ENCODE measurements around the gene RALGAPB.

RALGAPB gene

GRCh38 chr20:38547288-38548085 lies 74.8 kb downstream of the RALGAPB start:
- ATAC-seq (replicated peaks; ENCODE audit: extremely low read depth, poor library complexity, severe bottlenecking) (no peak), DNase-seq (ENCODE audit: low spot score in 2 of 2) (no peak)
- Mint-ChIP-seq H3K27ac (ENCODE audit: low read depth) (no peak overlapping the region), H3K36me3 (ENCODE audit: insufficient read depth) (peaks cover 51% of the 10 kb centered on the region), H3K4me1 (peaks cover 5% of the 10 kb centered on the region), H3K4me3 (no peak overlapping the region), H3K27me3 (no peaks in the 10 kb centered on the region), H3K9me3 (no peaks in the 10 kb centered on the region)

GRCh38 chr20:38548356-38549083 lies 75.9 kb downstream of the RALGAPB start:
- peaks cover 2% of the 10 kb centered on the region for H3K4me1 Mint-ChIP-seq
- ATAC-seq (replicated peaks; ENCODE audit: extremely low read depth, poor library complexity, severe bottlenecking) (no peak), DNase-seq (ENCODE audit: low spot score in 2 of 2) (no peak)
- H3K36me3 Mint-ChIP-seq (ENCODE audit: insufficient read depth): peaks cover 46% of the 10 kb centered on the region
- H3K4me3 Mint-ChIP-seq: no peak overlapping the region
- no peaks in the 10 kb centered on the region for H3K27me3 Mint-ChIP-seq
- H3K9me3 Mint-ChIP-seq: no peaks in the 10 kb centered on the region
- no peak overlapping the region for H3K27ac Mint-ChIP-seq (ENCODE audit: low read depth)

GRCh38 chr20:38550274-38550673 lies 77.6 kb downstream of the RALGAPB start:
- no peaks in the 10 kb centered on the region for H3K27me3 Mint-ChIP-seq
- H3K4me1 Mint-ChIP-seq: no peaks in the 10 kb centered on the region
- H3K36me3 Mint-ChIP-seq (ENCODE audit: insufficient read depth): peaks cover 41% of the 10 kb centered on the region
- no peak overlapping the region for H3K27ac Mint-ChIP-seq (ENCODE audit: low read depth)
- ATAC-seq (replicated peaks; ENCODE audit: extremely low read depth, poor library complexity, severe bottlenecking): no peak
- no peak overlapping the region for H3K4me3 Mint-ChIP-seq
- no peak for DNase-seq (ENCODE audit: low spot score in 2 of 2)
- H3K9me3 Mint-ChIP-seq: no peaks in the 10 kb centered on the region

GRCh38 chr20:38551056-38551626 lies 78.5 kb downstream of the RALGAPB start:
- H3K4me3 Mint-ChIP-seq: no peak overlapping the region
- H3K27ac Mint-ChIP-seq (ENCODE audit: low read depth): no peak overlapping the region
- no peaks in the 10 kb centered on the region for H3K4me1 Mint-ChIP-seq
- ATAC-seq (replicated peaks; ENCODE audit: extremely low read depth, poor library complexity, severe bottlenecking) (no peak), DNase-seq (ENCODE audit: low spot score in 2 of 2) (no peak)
- peaks cover 38% of the 10 kb centered on the region for H3K36me3 Mint-ChIP-seq (ENCODE audit: insufficient read depth)
- no peaks in the 10 kb centered on the region for H3K27me3 Mint-ChIP-seq
- H3K9me3 Mint-ChIP-seq: no peaks in the 10 kb centered on the region

- Mint-ChIP-seq H3K36me3 (ENCODE audit: insufficient read depth) (peaks cover 32% of the 10 kb centered on the region), H3K4me3 (no peak overlapping the region), H3K4me1 (no peaks in the 10 kb centered on the region), H3K27ac (ENCODE audit: low read depth) (no peak overlapping the region), H3K27me3 (no peaks in the 10 kb centered on the region), H3K9me3 (no peaks in the 10 kb centered on the region)
- no peak for ATAC-seq (replicated peaks; ENCODE audit: extremely low read depth, poor library complexity, severe bottlenecking)
- DNase-seq (ENCODE audit: low spot score in 2 of 2): no peak
Measured at GRCh38 chr20:38554986-38555385, 82.3 kb downstream of the RALGAPB start.

- Mint-ChIP-seq H3K36me3 (ENCODE audit: insufficient read depth) (peaks cover 35% of the 10 kb centered on the region), H3K27ac (ENCODE audit: low read depth) (no peak overlapping the region), H3K4me1 (no peaks in the 10 kb centered on the region), H3K4me3 (no peak overlapping the region), H3K9me3 (no peaks in the 10 kb centered on the region), H3K27me3 (no peaks in the 10 kb centered on the region)
- DNase-seq (ENCODE audit: low spot score in 2 of 2) (no peak), ATAC-seq (replicated peaks; ENCODE audit: extremely low read depth, poor library complexity, severe bottlenecking) (no peak)
Measured at GRCh38 chr20:38555395-38555794, 82.8 kb downstream of the RALGAPB start.

GRCh38 chr20:38557174-38557573 lies 84.5 kb downstream of the RALGAPB start:
- Mint-ChIP-seq H3K4me3 (no peak overlapping the region), H3K9me3 (no peaks in the 10 kb centered on the region), H3K27ac (ENCODE audit: low read depth) (no peak overlapping the region), H3K4me1 (no peaks in the 10 kb centered on the region), H3K27me3 (no peaks in the 10 kb centered on the region), H3K36me3 (ENCODE audit: insufficient read depth) (peaks cover 35% of the 10 kb centered on the region)
- DNase-seq (ENCODE audit: low spot score in 2 of 2) (no peak), ATAC-seq (replicated peaks; ENCODE audit: extremely low read depth, poor library complexity, severe bottlenecking) (no peak)

- Mint-ChIP-seq H3K4me3 (no peak overlapping the region), H3K36me3 (ENCODE audit: insufficient read depth) (peaks cover 40% of the 10 kb centered on the region), H3K27ac (ENCODE audit: low read depth) (no peak overlapping the region), H3K4me1 (no peaks in the 10 kb centered on the region), H3K9me3 (no peaks in the 10 kb centered on the region), H3K27me3 (no peaks in the 10 kb centered on the region)
- ATAC-seq (replicated peaks; ENCODE audit: extremely low read depth, poor library complexity, severe bottlenecking) (no peak), DNase-seq (ENCODE audit: low spot score in 2 of 2) (no peak)
Measured at GRCh38 chr20:38558596-38559360, 86.1 kb downstream of the RALGAPB start.

- no peak for ATAC-seq (replicated peaks; ENCODE audit: extremely low read depth, poor library complexity, severe bottlenecking)
- H3K9me3 Mint-ChIP-seq: no peaks in the 10 kb centered on the region
- no peak overlapping the region for H3K27ac Mint-ChIP-seq (ENCODE audit: low read depth)
Measured at GRCh38 chr20:38559764-38560163, 87.1 kb downstream of the RALGAPB start.

GRCh38 chr20:38563802-38564431 lies 91.3 kb downstream of the RALGAPB start:
- no peaks in the 10 kb centered on the region for H3K9me3 Mint-ChIP-seq
- no peak for ATAC-seq (replicated peaks; ENCODE audit: extremely low read depth, poor library complexity, severe bottlenecking)
- DNase-seq (ENCODE audit: low spot score in 2 of 2): no peak
- H3K27ac Mint-ChIP-seq (ENCODE audit: low read depth): no peak overlapping the region
- no peak overlapping the region for H3K4me3 Mint-ChIP-seq
- H3K27me3 Mint-ChIP-seq: no peaks in the 10 kb centered on the region
- H3K36me3 Mint-ChIP-seq (ENCODE audit: insufficient read depth): peaks cover 43% of the 10 kb centered on the region
- no peaks in the 10 kb centered on the region for H3K4me1 Mint-ChIP-seq

More at GRCh38 chr20:38559764-38560163, 87.1 kb downstream of the RALGAPB start:
- peaks cover 37% of the 10 kb centered on the region for H3K36me3 Mint-ChIP-seq (ENCODE audit: insufficient read depth)
- no peaks in the 10 kb centered on the region for H3K4me1 Mint-ChIP-seq
- no peaks in the 10 kb centered on the region for H3K27me3 Mint-ChIP-seq
- no peak for DNase-seq (ENCODE audit: low spot score in 2 of 2)
- no peak overlapping the region for H3K4me3 Mint-ChIP-seq

- ATAC-seq (replicated peaks; ENCODE audit: extremely low read depth, poor library complexity, severe bottlenecking): no peak
- Mint-ChIP-seq H3K27ac (ENCODE audit: low read depth) (no peak overlapping the region), H3K4me3 (no peak overlapping the region), H3K27me3 (no peaks in the 10 kb centered on the region), H3K4me1 (no peaks in the 10 kb centered on the region), H3K36me3 (ENCODE audit: insufficient read depth) (peaks cover 37% of the 10 kb centered on the region), H3K9me3 (no peaks in the 10 kb centered on the region)
- no peak for DNase-seq (ENCODE audit: low spot score in 2 of 2)
Measured at GRCh38 chr20:38564680-38565079, 92.0 kb downstream of the RALGAPB start.

- ATAC-seq (replicated peaks; ENCODE audit: extremely low read depth, poor library complexity, severe bottlenecking) (no peak), DNase-seq (ENCODE audit: low spot score in 2 of 2) (no peak)
- H3K9me3 Mint-ChIP-seq: no peaks in the 10 kb centered on the region
- peaks cover 41% of the 10 kb centered on the region for H3K36me3 Mint-ChIP-seq (ENCODE audit: insufficient read depth)
- no peak overlapping the region for H3K4me3 Mint-ChIP-seq
- H3K4me1 Mint-ChIP-seq: no peaks in the 10 kb centered on the region
- H3K27me3 Mint-ChIP-seq: no peaks in the 10 kb centered on the region
- no peak overlapping the region for H3K27ac Mint-ChIP-seq (ENCODE audit: low read depth)
Measured at GRCh38 chr20:38566036-38566598, 93.5 kb downstream of the RALGAPB start.

Data from central memory CD8-positive, alpha-beta T cell (primary cell).